CD4-positive, alpha-beta memory T cell (primary cell): ENCODE results near the gene BRSK1. TPM values are rescaled to one million over a fixed set of nuclear protein-coding genes. Genes with fewer than 3 reads are reported as not detected.

Source experiments
- CTCF ChIA-PET: fragments of 350-600 bp; sonication (Branson Sonifier 250); formaldehyde crosslinking; loops from one replicate; lab custom pipeline; 2021; ENCODE audit warnings: inconsistent platforms; ENCODE audit not compliant: partially characterized antibody; lab: Charles Lee
- POLR2A ChIA-PET: fragments of 350-600 bp; sonication (Branson Sonifier 250); formaldehyde crosslinking; loops from one replicate; lab custom pipeline; 2021; ENCODE audit not compliant: partially characterized antibody; lab: Charles Lee
- DNase-seq, 5 donors: peaks; one replicate each; pipeline versions ENCODE4 v3.0.0 to v3.0.0-alpha.2; 2020 to 2022; ENCODE audit warnings: mixed read lengths in 1 of 5
- H3K27ac ChIP-seq: one replicate; pipeline ENCODE4 v1.7.0; 2013; ENCODE audit warnings: low read depth, low read length
- H3K27me3 ChIP-seq: 2 replicates; pipeline ENCODE4 v1.7.0; 2013; ENCODE audit warnings: mild to moderate bottlenecking, low read length, moderate library complexity; ENCODE audit not compliant: insufficient read depth
- H3K36me3 ChIP-seq: 2 replicates; pipeline ENCODE4 v1.7.0; 2013; ENCODE audit warnings: mild to moderate bottlenecking, low read length, moderate library complexity; ENCODE audit not compliant: insufficient read depth
- H3K4me1 ChIP-seq: 2 replicates; pipeline ENCODE4 v1.7.0; 2013; ENCODE audit warnings: mild to moderate bottlenecking, low read length, moderate library complexity; ENCODE audit not compliant: insufficient read depth
- H3K4me3 ChIP-seq, 2 donors: one replicate each; pipeline ENCODE4 v1.7.0; 2013; ENCODE audit warnings: low read length in 2 of 2, mild to moderate bottlenecking in 1 of 2
- H3K9me3 ChIP-seq, 2 donors: one replicate each; pipeline ENCODE4 v1.7.0; 2013; ENCODE audit warnings: low read length in 2 of 2, control low read depth in 1 of 2; ENCODE audit not compliant: control insufficient read depth in 1 of 2
- H3K27ac Mint-ChIP-seq, 7 donors: one replicate each; pipeline ENCODE4 v1.8.0; 2020 to 2021; ENCODE audit warnings: mixed read lengths in 7 of 7, mild to moderate bottlenecking in 6 of 7, inconsistent platforms in 3 of 7, moderate library complexity in 3 of 7
- H3K27me3 Mint-ChIP-seq, 2 donors: one replicate each; pipeline ENCODE4 v1.8.0; 2020 to 2021; ENCODE audit warnings: mixed read lengths in 2 of 2
- H3K36me3 Mint-ChIP-seq, 2 donors: one replicate each; pipeline ENCODE4 v1.8.0; 2020 to 2021; ENCODE audit warnings: mixed read lengths in 2 of 2, inconsistent platforms in 1 of 2, mild to moderate bottlenecking in 1 of 2
- H3K4me1 Mint-ChIP-seq, 4 donors: one replicate each; pipeline ENCODE4 v1.8.0; 2020 to 2021; ENCODE audit warnings: mixed read lengths in 4 of 4, mild to moderate bottlenecking in 1 of 4
- H3K4me3 Mint-ChIP-seq, 8 donors: one replicate each; pipeline ENCODE4 v1.8.0; 2020 to 2021; ENCODE audit warnings: mixed read lengths in 8 of 8, mild to moderate bottlenecking in 7 of 8, moderate library complexity in 6 of 8, inconsistent platforms in 3 of 8
- H3K9me3 Mint-ChIP-seq, 8 donors: one replicate each; pipeline ENCODE4 v1.8.0; 2020 to 2021; ENCODE audit warnings: mixed read lengths in 8 of 8, mild to moderate bottlenecking in 5 of 8, inconsistent platforms in 3 of 8, moderate library complexity in 1 of 8
- intact Hi-C: fragments of 100-400 bp; cut with micrococcal nuclease; formaldehyde crosslinking; loops from one replicate; pipeline ENCODE4 v1.15.1; 2023
- polyA plus RNA-seq, 2 donors: library from polyadenylated mRNA; unstranded; fragments of 300-500 nt; fragmentation: Illumina TruSeq; gene quantifications; one replicate each; pipeline ENCODE4 v1.2.3, GENCODE V29; 2021
- total RNA-seq, 2 experiments: library from RNA; stranded (reverse); gene quantifications; one replicate each; pipeline ENCODE4 v1.2.3, GENCODE V29; 2021

Gene BRSK1
- total and polyA plus RNA-seq, 4 experiments from 2014 or later: 1.4 to 1.7 TPM; not detected in 2

DNA sequence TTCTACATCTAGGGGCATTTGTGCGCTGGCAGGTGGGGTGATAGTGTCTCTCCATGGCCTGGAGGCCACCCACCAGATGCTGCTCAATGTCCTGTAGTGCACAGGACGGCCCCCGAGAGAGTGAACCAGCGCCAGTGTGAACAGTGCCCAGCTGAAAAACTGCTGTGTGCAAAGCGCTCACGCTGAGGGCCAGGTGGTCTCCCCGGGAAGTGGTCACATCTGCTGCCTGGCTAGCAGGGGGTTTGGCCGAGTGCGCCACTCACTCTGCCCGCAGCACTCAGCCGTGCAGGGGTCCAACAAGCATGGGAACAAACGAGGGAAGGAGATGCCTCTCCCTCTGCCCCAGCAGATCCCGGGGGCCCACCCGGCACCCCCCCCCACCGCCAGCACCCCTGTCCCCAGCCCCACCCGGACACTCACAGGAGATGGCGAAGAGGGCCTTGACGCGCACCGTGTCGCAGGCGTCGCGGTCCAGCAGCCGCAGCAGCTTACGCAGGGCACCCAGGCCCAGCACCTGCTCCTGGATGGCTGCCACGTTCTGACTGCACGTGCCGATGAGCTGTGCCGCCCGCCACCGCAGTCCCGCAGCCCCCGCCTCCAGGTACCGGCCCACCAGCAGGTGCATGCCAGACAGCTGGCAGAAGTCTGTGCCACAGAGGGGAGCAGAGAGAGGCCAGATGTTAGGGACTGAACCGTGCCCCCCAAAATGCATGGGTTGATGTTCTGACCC is 9.7 kb upstream of the BRSK1 start:
- Mint-ChIP-seq H3K4me1 (peaks cover 5 to 13% (median 9%) of the 10 kb centered on the region in 4 donors), H3K27me3 (no peaks in the 10 kb centered on the region), H3K4me3 (no peak overlapping the region), H3K9me3 (no peaks in the 10 kb centered on the region), H3K36me3 (peaks cover 48 to 49% of the 10 kb centered on the region in 2 donors), H3K27ac (no peak overlapping the region)
- ChIA-PET CTCF (no interaction called here), POLR2A (interaction anchor here (0.6 to 1.1 kb wide), 3 partner anchors 14 to 115 kb away, joined by 3 read pairs; partner anchors contain the start of gene PPP6R1)
- Histone ChIP-seq H3K27me3 (no peaks in the 10 kb centered on the region), H3K27ac (no peak overlapping the region), H3K4me1 (peaks cover 21% of the 10 kb centered on the region), H3K9me3 (no peaks in the 10 kb centered on the region), H3K36me3 (peaks cover 23% of the 10 kb centered on the region), H3K4me3 (no peak overlapping the region)
- DNase-seq: no peak
- intact Hi-C loops: no loop called here

DNA sequence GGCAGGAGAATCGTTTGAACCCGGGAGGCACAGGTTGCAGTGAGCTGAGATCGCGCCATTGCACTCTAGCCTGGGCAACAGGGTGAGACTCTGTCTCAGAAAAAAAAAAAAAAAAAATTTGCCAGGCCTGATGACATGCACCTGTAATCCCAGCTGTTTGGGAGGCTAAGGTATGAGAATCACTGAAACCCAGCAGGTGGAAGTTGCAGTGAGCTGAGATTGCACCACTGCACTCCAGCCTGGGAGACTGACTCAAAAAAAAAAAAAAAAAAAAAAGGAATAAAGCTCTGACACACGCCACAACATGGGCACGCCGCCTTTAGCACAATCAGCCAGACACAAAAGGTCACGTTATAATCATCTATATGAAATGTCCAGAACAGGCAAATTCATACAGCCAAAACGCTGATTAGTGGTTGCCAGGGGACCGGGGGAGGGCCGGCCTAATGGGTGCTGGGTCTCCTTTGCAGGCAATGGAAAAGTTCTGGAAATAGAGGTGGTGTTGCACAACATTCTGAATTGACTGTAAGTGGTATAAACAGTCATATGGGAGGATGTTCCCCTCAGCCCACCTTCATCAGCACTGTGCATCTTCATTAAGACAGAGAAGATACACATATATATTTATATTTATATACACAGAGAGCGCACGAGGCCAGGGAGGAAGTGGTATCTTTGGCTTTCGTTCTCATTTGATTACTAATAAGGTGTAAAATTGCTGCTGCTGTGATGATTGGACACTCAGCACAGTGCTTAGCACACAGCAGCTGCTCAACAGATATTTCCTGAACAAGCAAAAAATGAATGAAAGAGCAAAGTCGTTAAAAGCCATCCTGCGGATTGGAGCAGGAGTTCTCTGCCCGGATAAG is 7.7 kb upstream of the BRSK1 start:
- Mint-ChIP-seq H3K27me3 (no peaks in the 10 kb centered on the region), H3K27ac (peak overlapping the region in 6 of 7 donors; percentile 48 to 94 (median 84)), H3K36me3 (peaks cover 31 to 47% of the 10 kb centered on the region in 2 donors), H3K9me3 (no peaks in the 10 kb centered on the region), H3K4me1 (peaks cover 16 to 32% (median 22%) of the 10 kb centered on the region in 4 donors), H3K4me3 (peak overlapping the region in 7 of 8 donors; percentile 13 to 48 (median 43))
- Histone ChIP-seq H3K4me1 (peaks cover 33% of the 10 kb centered on the region), H3K9me3 (no peaks in the 10 kb centered on the region), H3K27me3 (no peaks in the 10 kb centered on the region), H3K4me3 (no peak overlapping the region), H3K27ac (peak overlapping the region; percentile 36), H3K36me3 (peaks cover 14% of the 10 kb centered on the region)
- intact Hi-C loops: no loop called here
- DNase-seq: peak in 2 of 5 donors; percentile 12 to 20
- ChIA-PET CTCF (interaction anchor here (0.6 to 1.0 kb wide), 3 partner anchors 22 to 125 kb away, joined by 3 to 5 read pairs (median 3); no protein-coding TSS in a partner anchor), POLR2A (interaction anchor here (0.6 to 8.1 kb wide), 4 partner anchors 19 to 161 kb away, joined by 3 to 199 read pairs (median 4); partner anchors contain the start of genes KMT5C and PPP6R1)

DNA sequence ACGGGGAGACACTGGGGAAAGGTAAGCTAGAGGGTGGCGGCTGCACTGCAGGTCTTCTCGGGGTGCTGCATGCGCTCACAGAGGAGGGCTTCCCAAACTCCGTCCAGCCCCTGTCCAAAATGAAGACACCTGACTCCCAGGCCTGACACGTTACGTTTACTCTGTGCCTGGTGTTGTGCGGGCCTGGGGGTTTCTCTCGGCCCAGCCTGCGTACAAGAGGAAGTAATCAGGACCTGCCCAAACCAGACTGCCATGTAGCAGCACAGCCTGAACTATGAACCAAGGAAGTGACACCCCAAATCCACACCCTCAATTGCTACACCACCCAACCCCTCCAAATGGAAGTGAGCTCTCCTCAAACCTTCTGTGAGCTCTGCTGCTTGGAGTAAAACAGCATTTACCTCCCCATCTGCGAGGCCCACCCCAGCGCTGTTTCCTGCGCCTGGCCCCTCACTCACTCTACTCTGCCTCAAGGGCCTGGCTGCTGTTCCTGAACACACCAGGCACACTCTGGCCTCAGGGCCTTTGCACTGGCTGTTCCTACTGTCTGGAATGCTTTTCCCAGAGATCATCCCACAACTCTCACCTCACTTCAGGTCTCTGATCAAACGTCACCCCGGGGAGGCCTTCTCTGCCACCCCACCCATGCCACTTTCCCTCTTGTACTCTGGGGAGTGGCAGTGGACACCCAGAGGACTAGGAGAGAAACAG is 6.9 kb upstream of the BRSK1 start:
- no peak for DNase-seq
- CTCF ChIA-PET: interaction anchor here (1.0 to 2.0 kb wide), 2 partner anchors 23 to 227 kb away, joined by 3 to 7 read pairs; no protein-coding TSS in a partner anchor
- Histone ChIP-seq H3K4me3 (no peak overlapping the region), H3K27me3 (no peaks in the 10 kb centered on the region), H3K36me3 (peaks cover 14% of the 10 kb centered on the region), H3K27ac (peak overlapping the region; percentile 36), H3K4me1 (peaks cover 33% of the 10 kb centered on the region), H3K9me3 (no peaks in the 10 kb centered on the region)
- Mint-ChIP-seq H3K36me3 (peaks cover 30 to 41% of the 10 kb centered on the region in 2 donors), H3K27ac (peak overlapping the region; percentile 48 to 94 (median 82)), H3K4me3 (peak overlapping the region in 6 of 8 donors; percentile 17 to 48 (median 43)), H3K4me1 (peaks cover 17 to 38% (median 25%) of the 10 kb centered on the region in 4 donors), H3K27me3 (no peaks in the 10 kb centered on the region), H3K9me3 (no peaks in the 10 kb centered on the region)
- POLR2A ChIA-PET: interaction anchor here (0.7 to 8.1 kb wide), 3 partner anchors 19 to 131 kb away, joined by 3 to 199 read pairs (median 5); partner anchors contain the start of genes KMT5C, PPP6R1 and UBE2S
- intact Hi-C loops: no loop called here

DNA sequence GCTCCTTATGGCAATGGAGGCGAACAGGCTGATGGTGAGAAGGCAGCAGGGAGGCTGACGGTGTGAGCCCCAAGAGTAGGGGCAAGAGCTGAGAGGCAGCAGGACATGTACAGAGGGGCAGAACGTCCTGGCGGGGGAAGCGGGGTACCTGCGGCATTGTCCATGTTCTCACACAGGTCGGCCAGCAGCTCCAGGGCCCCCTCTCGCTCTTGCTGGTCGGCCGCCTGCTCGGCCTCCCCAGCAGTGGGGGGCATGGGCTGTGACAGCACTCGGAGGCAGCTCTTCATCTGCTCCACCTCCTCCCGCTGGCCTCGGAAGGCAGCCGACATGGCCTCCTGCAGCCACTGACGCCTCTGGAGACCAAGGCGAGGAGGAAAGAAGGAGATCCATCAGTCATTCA is 6.3 kb upstream of the BRSK1 start:
- POLR2A ChIA-PET: interaction anchor here (0.7 to 8.1 kb wide), 3 partner anchors 20 to 130 kb away, joined by 3 to 199 read pairs (median 5); partner anchors contain the start of genes KMT5C, PPP6R1 and UBE2S
- peak overlapping the region in 4 of 7 donors; percentile 32 to 91 (median 80) for H3K27ac Mint-ChIP-seq
- CTCF ChIA-PET: interaction anchor here (1.0 to 2.0 kb wide), 4 partner anchors 17 to 226 kb away, joined by 3 to 7 read pairs (median 4); no protein-coding TSS in a partner anchor

DNA sequence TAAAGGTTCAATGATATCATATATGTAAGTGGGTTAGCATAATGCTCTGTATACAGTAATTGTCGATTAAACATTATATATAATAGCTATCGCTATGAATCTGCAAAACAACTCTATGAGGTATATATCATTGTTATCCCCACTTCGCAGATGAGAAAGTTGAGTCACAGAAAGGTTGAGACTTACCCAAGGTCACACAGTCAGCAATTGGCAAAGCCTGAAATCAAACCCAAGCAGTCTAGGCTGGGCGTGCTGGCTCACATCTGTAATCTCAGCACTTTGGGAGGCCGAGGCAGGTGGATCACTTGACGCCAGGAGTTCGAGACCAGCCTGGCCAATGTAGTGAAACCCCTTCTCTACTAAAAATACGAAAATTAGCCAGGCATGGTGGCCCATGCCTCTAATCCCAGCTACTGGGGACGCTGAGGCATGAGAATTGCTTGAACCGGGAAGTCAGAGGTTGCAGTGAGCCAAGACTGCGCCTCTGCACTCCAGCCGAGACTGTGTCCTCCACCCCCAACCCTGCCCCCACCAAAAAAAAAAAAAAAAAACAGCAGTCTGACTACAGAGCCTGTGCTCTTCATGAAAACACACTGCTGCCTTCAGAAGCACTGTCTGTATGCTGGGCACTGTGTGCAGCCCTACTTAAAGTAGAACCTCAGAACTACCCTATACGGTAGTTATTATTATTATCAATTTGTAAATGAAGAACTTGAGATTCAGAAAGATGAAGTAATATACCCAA is 5.2 kb upstream of the BRSK1 start:
- Mint-ChIP-seq H3K27me3 (no peaks in the 10 kb centered on the region), H3K9me3 (no peaks in the 10 kb centered on the region), H3K4me3 (peak overlapping the region; percentile 30 to 98 (median 70)), H3K27ac (peak overlapping the region; percentile 67 to 100 (median 87)), H3K36me3 (peaks cover 18 to 29% of the 10 kb centered on the region in 2 donors), H3K4me1 (peaks cover 23 to 51% (median 32%) of the 10 kb centered on the region in 4 donors)
- peaks cover 38% of the 10 kb centered on the region for H3K4me1 ChIP-seq
- no peaks in the 10 kb centered on the region for H3K9me3 ChIP-seq
- peaks cover 4% of the 10 kb centered on the region for H3K36me3 ChIP-seq
- no peak for DNase-seq
- no peak overlapping the region for H3K4me3 ChIP-seq
- peak overlapping the region; percentile 69 for H3K27ac ChIP-seq
- H3K27me3 ChIP-seq: no peaks in the 10 kb centered on the region
- ChIA-PET POLR2A (interaction anchor here (1.8 to 8.1 kb wide), 5 partner anchors 21 to 129 kb away, joined by 10 to 199 read pairs (median 14); partner anchors contain the start of genes KMT5C, PPP6R1, TMEM238 and UBE2S), CTCF (interaction anchor here (0.8 to 2.0 kb wide), 6 partner anchors 13 to 225 kb away, joined by 3 to 7 read pairs (median 4); no protein-coding TSS in a partner anchor)
- intact Hi-C loops: no loop called here

More for the DNA sequence above, 6.3 kb upstream of the BRSK1 start:
- Histone ChIP-seq H3K27ac (no peak overlapping the region), H3K27me3 (no peaks in the 10 kb centered on the region), H3K4me1 (peaks cover 33% of the 10 kb centered on the region), H3K9me3 (no peaks in the 10 kb centered on the region), H3K4me3 (no peak overlapping the region), H3K36me3 (peaks cover 9% of the 10 kb centered on the region)
- H3K4me3 Mint-ChIP-seq: peak overlapping the region in 3 of 8 donors; percentile 40 to 62 (median 43)
- DNase-seq: no peak
- peaks cover 25 to 36% of the 10 kb centered on the region in 2 donors for H3K36me3 Mint-ChIP-seq
- peaks cover 17 to 40% (median 25%) of the 10 kb centered on the region in 4 donors for H3K4me1 Mint-ChIP-seq
- H3K27me3 Mint-ChIP-seq: no peaks in the 10 kb centered on the region
- H3K9me3 Mint-ChIP-seq: no peaks in the 10 kb centered on the region
- intact Hi-C loops: no loop called here
